ENCODE results near the gene KNTC1. TPM values are rescaled to one million over a fixed set of nuclear protein-coding genes. Genes with fewer than 3 reads are reported as not detected.

KNTC1 gene
- total and polyA plus RNA-seq, 2 of the 8 experiments (the other 6 are each of a cell fraction or from before 2014, with no cell fraction given): 52.7 to 80.2 TPM

- H2BK20ac ChIP-seq (ENCODE audit: low read length): no peak overlapping the region
- H2BK12ac ChIP-seq (ENCODE audit: low read depth, low read length): no peak overlapping the region
- no peak overlapping the region for H3K18ac ChIP-seq (ENCODE audit: extremely low read depth, low read length)
- H3K79me1 ChIP-seq (ENCODE audit: low read depth, low read length): no peaks in the 10 kb centered on the region
- no peak overlapping the region for H4K5ac ChIP-seq (ENCODE audit: insufficient read length, low read depth, low read length)
- H2BK120ac ChIP-seq (replicated peaks; ENCODE audit: low read depth, low read length): no peak overlapping the region
- H3K27me3 ChIP-seq (replicated peaks in 1 of 4; ENCODE audit: control insufficient read depth in 3 of 4, extremely low read depth in 1 of 4, insufficient read depth in 3 of 4, low read length in 3 of 4): no peaks in the 10 kb centered on the region
- no peaks in the 10 kb centered on the region for H3K79me2 ChIP-seq (ENCODE audit: control insufficient read depth in 1 of 2, insufficient read depth in 2 of 2, low read length in 2 of 2)
- no peak overlapping the region for H4K91ac ChIP-seq (replicated peaks; ENCODE audit: insufficient read length, low read length)
- H4K20me1 ChIP-seq (replicated peaks in 1 of 2; ENCODE audit: control insufficient read depth in 1 of 2, insufficient read depth in 2 of 2, low read length in 2 of 2): peaks cover 0 to 2% of the 10 kb centered on the region in 2 experiments
- no peak overlapping the region for H3K4me3 ChIP-seq (ENCODE audit: extremely low read depth in 1 of 4, insufficient read depth in 2 of 4, low read depth in 3 of 4, low read length in 4 of 4)
- H3K27ac ChIP-seq (ENCODE audit: low read depth, low read length): no peak overlapping the region
- H3K14ac ChIP-seq (ENCODE audit: insufficient read length): no peak overlapping the region
- no peak overlapping the region for H3K4ac ChIP-seq (replicated peaks; ENCODE audit: insufficient read length, low read depth, low read length)
- no peak for TF ChIP-seq POLR2A (IDR thresholded peaks at IDR 0.05; ENCODE audit: control extremely low read depth in 1 of 2, low read depth in 2 of 2, low read length in 2 of 2)
- TF ChIP-seq SUZ12 (IDR thresholded peaks at IDR 0.05; ENCODE audit: low read length): no peak
- no peak for TF ChIP-seq ATF2 (IDR thresholded peaks at IDR 0.05; ENCODE audit: low read length)
- no peak overlapping the region for H3K56ac ChIP-seq (replicated peaks; ENCODE audit: insufficient read length, low read depth, low read length)
- no peak overlapping the region for H3K9ac ChIP-seq (replicated peaks in 1 of 4; ENCODE audit: extremely low read depth in 1 of 4, low read depth in 3 of 4, low read length in 3 of 4)
- CTCF ChIA-PET (ENCODE audit: partially characterized antibody): no interaction called here
- H3K36me3 ChIP-seq (ENCODE audit: control insufficient read depth in 2 of 4, insufficient read depth in 4 of 4, low read length in 3 of 4): peaks cover 16 to 78% (median 51%) of the 10 kb centered on the region in 4 experiments
- POLR2A ChIA-PET (ENCODE audit: partially characterized antibody): no interaction called here
- no peaks in the 10 kb centered on the region for H3K9me3 ChIP-seq (ENCODE audit: insufficient read depth in 2 of 2, low read depth in 1 of 2, low read length in 1 of 2)
- no peak for DNase-seq (ENCODE audit: low read depth in 1 of 2, low spot score in 2 of 2)
- no peaks in the 10 kb centered on the region for H3K23me2 ChIP-seq (ENCODE audit: low read depth, low read length)
- WGBS, 2 experiments (ENCODE audit: extremely low coverage in 1 of 2, insufficient coverage in 1 of 2, insufficient read length in 1 of 2, insufficient replicate concordance in 2 of 2, low coverage in 1 of 2, low lambda C conversion rate in 2 of 2, missing lambda C conversion rate in 1 of 2): 75% methylated on average over 4 of the region's 4 CpGs; no CpG with 5 or more reads in 1 of the 2 experiments
- H3K4me2 ChIP-seq (ENCODE audit: insufficient read depth in 1 of 2, low read depth in 2 of 2, low read length in 2 of 2): no peak overlapping the region
- H2BK15ac ChIP-seq (ENCODE audit: low read length): no peak overlapping the region
- no peak overlapping the region for H3K23ac ChIP-seq (ENCODE audit: insufficient read length)
- H2BK5ac ChIP-seq (ENCODE audit: low read depth, low read length): no peak overlapping the region
- no peaks in the 10 kb centered on the region for H3K4me1 ChIP-seq (replicated peaks in 1 of 4; ENCODE audit: control insufficient read depth in 3 of 4, insufficient read depth in 4 of 4, low read length in 3 of 4)
- no peak for FAIRE-seq
- no peak overlapping the region for H2AK5ac ChIP-seq (ENCODE audit: low read depth, low read length)
- H4K8ac ChIP-seq (ENCODE audit: extremely low read depth, insufficient read depth, low read length): no peak overlapping the region
- H2AFZ ChIP-seq (ENCODE audit: low read length): no peak overlapping the region
Measured at GRCh38 chr12:122615780-122616179, 88.7 kb downstream of the KNTC1 start.
